Suprapubic skin (tissue), 4 donors: ENCODE results near the gene SSC5D. TPM values are rescaled to one million over a fixed set of nuclear protein-coding genes. Genes with fewer than 3 reads are reported as not detected.

Source experiments
- DNase-seq, 2 donors: peaks; one replicate each; pipeline ENCODE4 v3.0.0-alpha.2; 2019; ENCODE audit warnings: low spot score in 2 of 2
- H3K27ac ChIP-seq: fragments of 200-600 bp; sonication (generic); one replicate; pipeline ENCODE4 v1.5.1; 2019
- H3K27me3 ChIP-seq: fragments of 200-600 bp; sonication (generic); one replicate; pipeline ENCODE4 v1.5.1; 2019
- H3K36me3 ChIP-seq: fragments of 200-600 bp; sonication (generic); one replicate; pipeline ENCODE4 v1.5.1; 2019
- H3K4me1 ChIP-seq: fragments of 200-600 bp; sonication (generic); one replicate; pipeline ENCODE4 v1.5.1; 2019
- H3K4me3 ChIP-seq: fragments of 200-600 bp; sonication (generic); one replicate; pipeline ENCODE4 v1.5.1; 2019; ENCODE audit warnings: mild to moderate bottlenecking
- H3K9me3 ChIP-seq: fragments of 200-600 bp; sonication (generic); one replicate; pipeline ENCODE4 v1.5.1; 2019
- CTCF ChIP-seq, 2 donors: fragments of 200-600 bp in 1 of 2; fragments of 450-650 bp in 1 of 2; sonication (generic) in 1 of 2; IDR thresholded peaks; one replicate each; pipeline ENCODE4 v1.5.1; 2016 to 2019; ENCODE audit warnings: antibody characterized with exemption in 2 of 2, mild to moderate bottlenecking in 1 of 2, moderate library complexity in 1 of 2
- EP300 ChIP-seq: sonication (generic); formaldehyde crosslinking; IDR thresholded peaks from one replicate; pipeline ENCODE4 v1.6.1; 2017; ENCODE audit warnings: antibody characterized with exemption
- POLR2A ChIP-seq, 2 donors: fragments of 450-650 bp; IDR thresholded peaks; one replicate each; pipeline ENCODE4 v1.6.1; 2017; ENCODE audit warnings: antibody characterized with exemption in 2 of 2, mild to moderate bottlenecking in 2 of 2, moderate library complexity in 2 of 2
- POLR2AphosphoS5 ChIP-seq, 3 donors: sonication (generic); formaldehyde crosslinking; IDR thresholded peaks; one replicate each; pipeline ENCODE4 v1.6.1; 2017; ENCODE audit warnings: antibody characterized with exemption in 3 of 3
- WGBS: methylation state at CpG from one replicate; pipeline ENCODE4 v1.1.5; 2018; 5-methylcytosine and 5-hydroxymethylcytosine counted together
- total RNA-seq, 4 donors: library from RNA; depleted of rRNA; stranded (reverse); fragments of >200 nt; gene quantifications; one replicate each; pipeline ENCODE4 v1.1.0, GENCODE V29; 2016

Gene SSC5D
- total RNA-seq, 4 donors from 2014 or later = 0.57 to 2.1 (median 1.0) TPM

- DNase-seq = no peak
- Histone ChIP-seq H3K27ac (no peak overlapping the region), H3K4me1 (peaks cover 6% of the 10 kb centered on the region), H3K36me3 (no peaks in the 10 kb centered on the region), H3K27me3 (peaks cover 16% of the 10 kb centered on the region), H3K9me3 (no peaks in the 10 kb centered on the region), H3K4me3 (no peak overlapping the region)
- TF ChIP-seq POLR2A (IDR thresholded peaks at IDR 0.05) = no peak
- no peak for TF ChIP-seq CTCF (IDR thresholded peaks at IDR 0.05)
- TF ChIP-seq EP300 = no peak
- WGBS = 91% methylated on average over 9 of the region's 9 CpGs
These were observed 66.1 kb downstream of the SSC5D start for GRCh38 chr19:55554302-55554701.

- Histone ChIP-seq H3K9me3 (no peaks in the 10 kb centered on the region), H3K4me1 (peaks cover 6% of the 10 kb centered on the region), H3K4me3 (no peak overlapping the region), H3K27ac (no peak overlapping the region), H3K36me3 (no peaks in the 10 kb centered on the region), H3K27me3 (peaks cover 18% of the 10 kb centered on the region)
- TF ChIP-seq POLR2A (IDR thresholded peaks at IDR 0.05) = no peak
- no peak for DNase-seq
- WGBS = 59% methylated on average over 8 of the region's 8 CpGs
These were observed 66.5 kb downstream of the SSC5D start for GRCh38 chr19:55554741-55555152.

GRCh38 chr19:55559684-55560083 lies 71.4 kb downstream of the SSC5D start:
- WGBS = 76% methylated on average over 9 of the region's 9 CpGs
- H3K9me3 ChIP-seq = no peaks in the 10 kb centered on the region
- H3K36me3 ChIP-seq = no peaks in the 10 kb centered on the region
- H3K4me1 ChIP-seq = peaks cover 5% of the 10 kb centered on the region
- TF ChIP-seq CTCF (IDR thresholded peaks at IDR 0.05) (no peak), EP300 (no peak), POLR2A (IDR thresholded peaks at IDR 0.05) (no peak)
- no peak overlapping the region for H3K4me3 ChIP-seq
- H3K27ac ChIP-seq = no peak overlapping the region
- no peak for DNase-seq
- H3K27me3 ChIP-seq = peaks cover 13% of the 10 kb centered on the region

- DNase-seq = no peak
- WGBS = 29% methylated on average over 12 of the region's 12 CpGs
- Histone ChIP-seq H3K27ac (no peak overlapping the region), H3K4me1 (peaks cover 5% of the 10 kb centered on the region), H3K36me3 (no peaks in the 10 kb centered on the region), H3K9me3 (no peaks in the 10 kb centered on the region), H3K4me3 (no peak overlapping the region), H3K27me3 (peaks cover 35% of the 10 kb centered on the region)
- no peak for TF ChIP-seq EP300
- no peak for TF ChIP-seq POLR2AphosphoS5 (IDR thresholded peaks at IDR 0.05)
These were observed 75.0 kb downstream of the SSC5D start for GRCh38 chr19:55563261-55563690.

- Histone ChIP-seq H3K4me1 (peaks cover 5% of the 10 kb centered on the region), H3K4me3 (no peak overlapping the region), H3K27ac (no peak overlapping the region), H3K9me3 (no peaks in the 10 kb centered on the region), H3K36me3 (no peaks in the 10 kb centered on the region), H3K27me3 (peaks cover 30% of the 10 kb centered on the region)
- DNase-seq = no peak
- 48% methylated on average over 9 of the region's 9 CpGs for WGBS
- TF ChIP-seq CTCF (IDR thresholded peaks at IDR 0.05) (no peak), POLR2A (IDR thresholded peaks at IDR 0.05) (no peak), EP300 (no peak), POLR2AphosphoS5 (IDR thresholded peaks at IDR 0.05) (no peak)
These were observed 78.6 kb downstream of the SSC5D start for GRCh38 chr19:55566823-55567222.

GRCh38 chr19:55567708-55568328 lies 79.6 kb downstream of the SSC5D start:
- Histone ChIP-seq H3K36me3 (no peaks in the 10 kb centered on the region), H3K4me3 (no peak overlapping the region), H3K4me1 (peaks cover 5% of the 10 kb centered on the region), H3K9me3 (no peaks in the 10 kb centered on the region), H3K27me3 (peaks cover 30% of the 10 kb centered on the region), H3K27ac (no peak overlapping the region)
- no peak for TF ChIP-seq POLR2AphosphoS5 (IDR thresholded peaks at IDR 0.05)
- TF ChIP-seq CTCF (IDR thresholded peaks at IDR 0.05) = peak in 1 of 2 donors; percentile 13
- TF ChIP-seq EP300 = no peak
- no peak for DNase-seq

Other genes with a start within 250 kb of the SSC5D start
- gene PPP6R1, start 229.4 kb upstream of the SSC5D start, total RNA-seq = 10 to 100 TPM; 49.0 to 56.2 (median 51.3) TPM
- gene HSPBP1, start 208.3 kb upstream of the SSC5D start, total RNA-seq = 10 to 100 TPM; 17.9 to 46.7 (median 36.7) TPM
- gene BRSK1, start 204.4 kb upstream of the SSC5D start, total RNA-seq = 1 to 10 TPM in 3 of 4 donors, under 1 TPM in 1; 0.68 to 2.3 (median 1.6) TPM
- gene TMEM150B, start 163.1 kb upstream of the SSC5D start, total RNA-seq = not detected
- 10 to 100 TPM; 17.3 to 61.8 (median 39.1) TPM for gene KMT5C, start 148.6 kb upstream of the SSC5D start, total RNA-seq
- gene COX6B2, start 133.7 kb upstream of the SSC5D start, total RNA-seq = 1 to 10 TPM in 3 of 4 donors, under 1 TPM in 1; 0.47 to 1.9 (median 1.3) TPM
- gene GARIN5B, start 125.2 kb upstream of the SSC5D start, total RNA-seq = not detected
- 1 to 10 TPM in 3 of 4 donors, under 1 TPM in 1; 0.97 to 1.7 (median 1.2) TPM for gene IL11, start 118.0 kb upstream of the SSC5D start, total RNA-seq
- gene TMEM190, start 111.6 kb upstream of the SSC5D start, total RNA-seq = not detected
- gene TMEM238, start 104.1 kb upstream of the SSC5D start, total RNA-seq = 10 to 100 TPM in 3 of 4 donors, 1 to 10 TPM in 1; 6.3 to 37.1 (median 29.3) TPM
- gene RPL28, start 102.5 kb upstream of the SSC5D start, total RNA-seq = 100 to 1,000 TPM; 605 to 767 (median 714) TPM
- gene UBE2S, start 80.6 kb upstream of the SSC5D start, total RNA-seq = 10 to 100 TPM in 2 of 4 donors, 1 to 10 TPM in 2; 7.4 to 17.0 (median 12.2) TPM
- under 1 TPM in 2 of 4 donors, not detected in 2; 0.08 to 0.26 TPM for gene SHISA7, start 45.1 kb upstream of the SSC5D start, total RNA-seq
- 10 to 100 TPM; 44.7 to 97.2 (median 87.5) TPM for gene ISOC2, start 26.8 kb upstream of the SSC5D start, total RNA-seq
- not detected for gene C19orf85, start 23.7 kb upstream of the SSC5D start, total RNA-seq
- gene ZNF628, start 11.8 kb upstream of the SSC5D start, total RNA-seq = 10 to 100 TPM; 17.3 to 22.9 (median 19.8) TPM
- gene NAT14, start 3.2 kb upstream of the SSC5D start, total RNA-seq = 1 to 10 TPM; 2.4 to 4.8 (median 4.0) TPM
- gene SBK2, start 48.7 kb downstream of the SSC5D start, total RNA-seq = not detected
- gene SBK3, start 57.1 kb downstream of the SSC5D start, total RNA-seq = not detected
- 1 to 10 TPM; 1.8 to 3.1 (median 2.8) TPM for gene ZNF579, start 92.4 kb downstream of the SSC5D start, total RNA-seq
- gene FIZ1, start 111.1 kb downstream of the SSC5D start, total RNA-seq = 1 to 10 TPM; 7.6 to 9.2 (median 8.5) TPM
- gene ZNF524, start 111.9 kb downstream of the SSC5D start, total RNA-seq = 10 to 100 TPM; 29.4 to 49.9 (median 47.0) TPM
- gene ZNF865, start 117.2 kb downstream of the SSC5D start, total RNA-seq = 10 to 100 TPM in 2 of 4 donors, 1 to 10 TPM in 2; 7.6 to 14.2 (median 9.9) TPM
- 1 to 10 TPM; 4.3 to 8.0 (median 6.5) TPM for gene ZNF784, start 136.1 kb downstream of the SSC5D start, total RNA-seq
- 10 to 100 TPM; 15.0 to 27.9 (median 22.3) TPM for gene ZNF580, start 152.6 kb downstream of the SSC5D start, total RNA-seq
- gene ZNF581, start 155.2 kb downstream of the SSC5D start, total RNA-seq = 10 to 100 TPM; 16.3 to 27.1 (median 20.2) TPM
- 10 to 100 TPM in 1 of 4 donors, 1 to 10 TPM in 3; 6.2 to 18.3 (median 8.5) TPM for gene CCDC106, start 159.8 kb downstream of the SSC5D start, total RNA-seq
- 100 to 1,000 TPM in 1 of 4 donors, 10 to 100 TPM in 3; 82.8 to 128 (median 88.5) TPM for gene U2AF2, start 166.6 kb downstream of the SSC5D start, total RNA-seq
- gene EPN1, start 186.8 kb downstream of the SSC5D start, total RNA-seq = 100 to 1,000 TPM in 1 of 4 donors, 10 to 100 TPM in 3; 80.1 to 104 (median 82.9) TPM
- gene NLRP9, start 250.0 kb downstream of the SSC5D start, total RNA-seq = not detected